Endothelial cell of umbilical vein (primary cell): ENCODE results near the gene UBR3. TPM values are rescaled to one million over a fixed set of nuclear protein-coding genes. Genes with fewer than 3 reads are reported as not detected.
"Not testable (repeated sequence)": the region's sequence is repeated elsewhere in the genome, so short reads cannot be mapped to it uniquely, and the experiment has no call there.

Experiments
- BruUV-seq: library from RNA; stranded (reverse); fragments of 400-500 nt; replicated peaks from 2 replicates; lab custom pipeline; 2021; lab: Mats Ljungman, UMichigan
- CTCF ChIA-PET: fragments of 300-600, 350-600 bp; sonication (Branson Sonifier 250); formaldehyde crosslinking; loops from one replicate; lab custom pipeline; 2021; ENCODE audit warnings: antibody characterized with exemption, inconsistent platforms; lab: Charles Lee
- POLR2A ChIA-PET: fragments of 300-600, 350-600 bp; sonication (Branson Sonifier 250); formaldehyde crosslinking; loops from one replicate; lab custom pipeline; 2021; ENCODE audit warnings: antibody characterized with exemption, inconsistent platforms; lab: Charles Lee
- DNase-seq: peaks from one replicate; pipeline ENCODE4 v3.0.0-alpha.2; 2011; ENCODE audit warnings: low read depth, low spot score
- FAIRE-seq: peaks from 2 replicates; lab custom pipeline; 2011; peaks lifted over from hg19 to GRCh38; lab: Jason Lieb, UNC
- H2AFZ ChIP-seq: 2 replicates; pipeline ENCODE4 v1.6.0; 2012; ENCODE audit warnings: low read depth, low read length, control low read depth, inconsistent platforms
- H3K27ac ChIP-seq: 2 replicates; pipeline ENCODE4 v1.5.1; 2011; ENCODE audit warnings: low read depth, mild to moderate bottlenecking, control low read depth, low read length, moderate library complexity; ENCODE audit not compliant: insufficient read depth
- H3K27me3 ChIP-seq, 2 experiments: 2 replicates each; pipeline versions ENCODE4 v1.6.0 to v1.6.1; 2011; ENCODE audit warnings: low read length in 2 of 2, mixed read lengths in 1 of 2; ENCODE audit not compliant: control insufficient read depth in 2 of 2, insufficient read depth in 2 of 2
- H3K36me3 ChIP-seq, 2 experiments: 2 replicates in 1 of 2; 3 replicates in 1 of 2; pipeline ENCODE4 v1.5.1; 2011; ENCODE audit warnings: low read length in 2 of 2, mild to moderate bottlenecking in 1 of 2, moderate library complexity in 1 of 2; ENCODE audit not compliant: control insufficient read depth in 2 of 2, insufficient read depth in 2 of 2; ENCODE audit errors: extremely low read depth in 1 of 2
- H3K4me1 ChIP-seq: 3 replicates; pipeline ENCODE4 v1.5.1; 2011; ENCODE audit warnings: mild to moderate bottlenecking, low read length; ENCODE audit not compliant: control insufficient read depth, insufficient read depth; ENCODE audit errors: extremely low read depth
- H3K4me2 ChIP-seq: 2 replicates; pipeline ENCODE4 v1.6.1; 2011; ENCODE audit warnings: low read length, control low read depth, mixed read lengths; ENCODE audit not compliant: insufficient read depth
- H3K4me3 ChIP-seq, 3 experiments: fragments of 200-600 bp in 1 of 3; sonication (generic), shearing (Covaris generic) in 1 of 3; replicated peaks in 1 of 3; 2 replicates each; pipeline ENCODE4 v1.5.1; 2011 to 2016; ENCODE audit warnings: control low read depth in 3 of 3, low read length in 3 of 3, mild to moderate bottlenecking in 2 of 3, inconsistent platforms in 1 of 3, low read depth in 1 of 3, moderate library complexity in 1 of 3; ENCODE audit not compliant: insufficient read depth in 1 of 3
- H3K79me2 ChIP-seq: 2 replicates; pipeline ENCODE4 v1.6.0; 2012; ENCODE audit warnings: low read length, inconsistent platforms; ENCODE audit not compliant: control insufficient read depth, insufficient read depth
- H3K9ac ChIP-seq: replicated peaks from 2 replicates; pipeline ENCODE3; 2011; ENCODE audit warnings: low read length, control low read depth; ENCODE audit not compliant: insufficient read depth; ENCODE audit errors: extremely low read depth
- H3K9me1 ChIP-seq: replicated peaks from 3 replicates; pipeline ENCODE4 v1.6.0; 2011; ENCODE audit warnings: mild to moderate bottlenecking, low read length; ENCODE audit not compliant: control insufficient read depth, insufficient read depth; ENCODE audit errors: extremely low read depth
- H3K9me3 ChIP-seq: replicated peaks from 2 replicates; pipeline ENCODE4 v1.5.1; 2012; ENCODE audit warnings: low read length, inconsistent platforms; ENCODE audit not compliant: control insufficient read depth, insufficient read depth
- H4K20me1 ChIP-seq: replicated peaks from 2 replicates; pipeline ENCODE3; 2011; ENCODE audit warnings: mild to moderate bottlenecking, low read length; ENCODE audit not compliant: control insufficient read depth, insufficient read depth; ENCODE audit errors: extremely low read depth
- CTCF ChIP-seq, 2 donors: IDR thresholded peaks; 1 replicate in 1 of 2; 2 replicates in 1 of 2; pipeline ENCODE4 v1.5.1; 2011; ENCODE audit warnings: low read length in 2 of 2, mild to moderate bottlenecking in 2 of 2, moderate library complexity in 2 of 2, control low read depth in 1 of 2, inconsistent platforms in 1 of 2, low read depth in 1 of 2; ENCODE audit not compliant: insufficient read depth in 1 of 2; ENCODE audit errors: extremely low read depth in 1 of 2
- EZH2 ChIP-seq: IDR thresholded peaks from 2 replicates; pipeline ENCODE4 v1.6.1; 2012; ENCODE audit warnings: borderline replicate concordance, low read depth, mild to moderate bottlenecking, moderate library complexity, low read length, inconsistent platforms; ENCODE audit not compliant: severe bottlenecking
- FOS ChIP-seq: IDR thresholded peaks from 2 replicates; pipeline ENCODE4 v1.6.1; 2011; ENCODE audit warnings: mild to moderate bottlenecking, low read length, moderate library complexity, borderline replicate concordance; ENCODE audit not compliant: insufficient read depth
- GATA2 ChIP-seq: IDR thresholded peaks from 2 replicates; pipeline ENCODE4 v1.7.0; 2011; ENCODE audit warnings: low read depth, mild to moderate bottlenecking, moderate library complexity, mixed read lengths, low read length; ENCODE audit not compliant: insufficient read length, insufficient read depth
- JUN ChIP-seq: IDR thresholded peaks from 2 replicates; pipeline ENCODE4 v1.6.1; 2011; ENCODE audit warnings: borderline replicate concordance, low read depth; ENCODE audit not compliant: insufficient read length, insufficient read depth
- MAX ChIP-seq: IDR thresholded peaks from 2 replicates; pipeline ENCODE4 v1.6.1; 2011; ENCODE audit not compliant: insufficient read depth, insufficient read length
- MYC ChIP-seq: IDR thresholded peaks from one replicate; pipeline ENCODE4 v1.6.1; 2011; ENCODE audit warnings: mild to moderate bottlenecking, low read depth, low read length
- POLR2A ChIP-seq: IDR thresholded peaks from 2 replicates; pipeline ENCODE4 v1.6.1; 2012; ENCODE audit warnings: low read depth, mild to moderate bottlenecking, control low read depth, low read length
- POLR2AphosphoS5 ChIP-seq: IDR thresholded peaks from 2 replicates; pipeline ENCODE4 v1.6.1; 2012; ENCODE audit warnings: low read depth, mild to moderate bottlenecking, control low read depth, low read length, moderate library complexity; ENCODE audit not compliant: insufficient read depth
- dilution Hi-C: fragments of 300-500 bp; cut with MboI; formaldehyde crosslinking; loops from one replicate; pipeline ENCODE4 v1.15.0; 2019; ENCODE audit warnings: low sequenced_read_pairs; ENCODE audit not compliant: extremely low pct_ligation_motif_present
- intact Hi-C: fragments of 100-400 bp; cut with micrococcal nuclease; formaldehyde crosslinking; loops from one replicate; pipeline ENCODE4 v1.10.0; 2022
- polyA plus RNA-seq, 4 experiments: library from polyadenylated mRNA; depleted of rRNA in 3 of 4; stranded (reverse) in 3 of 4; unstranded in 1 of 4; fragments of >200 nt; gene quantifications; 2 replicates each; pipeline versions ENCODE4 v1.2.1 to v1.2.3, GENCODE V29; 2011 to 2012; ENCODE audit warnings: missing spikeins in 1 of 4
- total RNA-seq: library from RNA; stranded (reverse); gene quantifications from 2 replicates; pipeline ENCODE4 v1.2.3, GENCODE V29; 2021

UBR3 gene
- total and polyA plus RNA-seq, 2 donors (not counting 3 experiments of a cell fraction or from before 2014, with no cell fraction given), result 5.3 to 27.5 TPM

DNA sequence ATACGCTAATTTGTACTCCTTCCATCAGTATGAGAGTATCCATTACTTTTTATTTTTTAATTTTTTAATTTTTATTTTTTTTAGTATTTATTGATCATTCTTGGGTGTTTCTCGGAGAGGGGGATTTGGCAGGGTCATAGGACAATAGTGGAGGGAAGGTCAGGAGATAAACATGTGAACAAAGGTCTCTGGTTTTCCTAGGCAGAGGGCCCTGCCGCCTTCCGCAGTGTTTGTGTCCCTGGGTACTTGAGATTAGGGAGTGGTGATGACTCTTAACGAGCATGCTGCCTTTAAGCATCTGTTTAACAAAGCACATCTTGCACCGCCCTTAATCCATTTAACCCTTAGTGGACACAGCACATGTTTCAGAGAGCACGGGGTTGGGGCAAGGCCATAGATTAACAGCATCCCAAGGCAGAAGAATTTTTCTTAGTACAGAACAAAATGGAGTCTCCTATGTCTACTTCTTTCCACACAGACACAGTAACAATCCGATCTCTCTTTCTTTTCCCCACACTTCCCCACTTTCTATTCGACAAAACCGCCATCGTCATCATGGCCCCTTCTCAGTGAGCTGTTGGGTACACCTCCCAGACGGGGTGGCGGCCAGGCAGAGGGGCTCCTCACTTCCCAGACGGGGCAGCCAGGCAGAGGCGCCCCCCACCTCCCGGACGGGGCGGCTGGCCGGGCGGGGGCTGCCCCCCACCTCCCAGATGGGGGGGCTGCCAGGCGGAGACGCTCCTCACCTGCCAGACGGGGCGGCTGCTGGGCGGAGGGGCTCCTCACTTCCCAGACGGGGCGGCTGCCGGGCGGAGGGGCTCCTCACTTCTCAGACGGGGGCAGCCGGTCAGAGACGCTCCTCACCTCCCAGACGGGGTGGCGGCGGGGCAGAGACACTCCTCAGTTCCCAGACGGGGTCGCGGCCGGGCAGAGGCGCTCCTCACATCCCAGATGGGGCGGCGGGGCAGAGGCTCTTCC lies 28.3 kb downstream of the UBR3 start:
- H3K9ac ChIP-seq, H3K27me3 ChIP-seq, H3K9me1 ChIP-seq, DNase-seq, H3K4me2 ChIP-seq, H4K20me1 ChIP-seq, H3K4me1 ChIP-seq, H2AFZ ChIP-seq, POLR2A ChIA-PET, H3K4me3 ChIP-seq, intact Hi-C loops, H3K9me3 ChIP-seq, dilution Hi-C loops, H3K36me3 ChIP-seq, CTCF ChIA-PET, BruUV-seq, FAIRE-seq, H3K27ac ChIP-seq: not testable (repeated sequence)
- H3K79me2 ChIP-seq, result peaks cover 30% of the 10 kb centered on the region

- H3K27me3 ChIP-seq, result no peaks in the 10 kb centered on the region
- FAIRE-seq (no peak), DNase-seq (no peak)
- H3K9me3 ChIP-seq, result no peaks in the 10 kb centered on the region
- CTCF ChIA-PET, result interaction anchor here (0.7 kb wide), 1 partner anchor 74 kb away, joined by 3 read pairs; no protein-coding TSS in a partner anchor
- POLR2A ChIA-PET, result interaction anchor here (1.1 kb wide), 1 partner anchor 32 kb away, joined by 9 read pairs; the partner anchor contains the start of gene UBR3
- no peak overlapping the region for H3K9ac ChIP-seq
- no peaks in the 10 kb centered on the region for H3K4me1 ChIP-seq
- TF ChIP-seq MYC (no peak), EZH2 (no peak), JUN (no peak), CTCF (IDR thresholded peaks at IDR 0.05; ENCODE audit: extremely low read depth in 1 of 2, insufficient read depth in 1 of 2, low read depth in 1 of 2, low read length in 2 of 2) (no peak), FOS (no peak), MAX (no peak), POLR2A (no peak), GATA2 (no peak), POLR2AphosphoS5 (no peak)
- intact Hi-C loops (no loop called here), dilution Hi-C loops (no loop called here)
- no peak overlapping the region for H3K4me2 ChIP-seq
- H3K27ac ChIP-seq, result no peak overlapping the region
- H2AFZ ChIP-seq, result no peak overlapping the region
- peaks cover 42% of the 10 kb centered on the region for H3K79me2 ChIP-seq
- H3K4me3 ChIP-seq, result no peak overlapping the region
- no peaks in the 10 kb centered on the region for H3K36me3 ChIP-seq
- H3K9me1 ChIP-seq, result no peaks in the 10 kb centered on the region
- H4K20me1 ChIP-seq, result no peaks in the 10 kb centered on the region
- no TSS peak for BruUV-seq
Measured at GRCh38 chr2:169859423-169859822, 32.2 kb downstream of the UBR3 start.
